HepG2 (cell line): Measurements from ENCODE around the gene SLC26A9.

ENCODE experiments used
- ATRX ChIP-seq: sonication (generic); formaldehyde crosslinking; IDR thresholded peaks from 2 replicates; pipeline ENCODE4 v1.4.0; 2020; ENCODE audit warnings: missing genetic modification reagents, borderline replicate concordance
- CC2D1A ChIP-seq: sonication (generic); formaldehyde crosslinking; IDR thresholded peaks from 2 replicates; pipeline ENCODE4 v1.8.1; 2023; ENCODE audit warnings: mild to moderate bottlenecking, missing genetic modification reagents
- CREM ChIP-seq, 2 experiments: sonication (generic) in 1 of 2; formaldehyde crosslinking in 1 of 2; IDR thresholded peaks; 2 replicates each; pipeline versions ENCODE4 v1.4.0 to v1.6.1; 2016 to 2020; ENCODE audit warnings: antibody characterized with exemption in 1 of 2, mild to moderate bottlenecking in 1 of 2, missing genetic modification reagents in 1 of 2
- PHF20 ChIP-seq: sonication (generic); formaldehyde crosslinking; IDR thresholded peaks from 2 replicates; pipeline ENCODE4 v1.5.0; 2020; ENCODE audit warnings: mild to moderate bottlenecking, missing genetic modification reagents
- RFX5 ChIP-seq: IDR thresholded peaks from 2 replicates; pipeline ENCODE4 v1.6.1; 2011; ENCODE audit warnings: low read depth, low read length, improper control_type of control experiment
- ZNF788 ChIP-seq: sonication (generic); formaldehyde crosslinking; IDR thresholded peaks from 2 replicates; pipeline ENCODE4 v1.5.0; 2020; ENCODE audit warnings: mild to moderate bottlenecking, missing genetic modification reagents, borderline replicate concordance
- ZNF879 ChIP-seq: sonication (generic); formaldehyde crosslinking; IDR thresholded peaks from 2 replicates; pipeline ENCODE4 v1.8.1; 2023; ENCODE audit warnings: missing genetic modification reagents
- TF ChIP-seq, protein P1 (sequence below): sonication (generic); IDR thresholded peaks from 2 replicates; pipeline ENCODE4 v1.6.1; 2016; ENCODE audit warnings: low read depth, borderline replicate concordance
- TF ChIP-seq, protein P2 (sequence below): sonication (generic); formaldehyde crosslinking; IDR thresholded peaks from 2 replicates; pipeline ENCODE4 v1.5.0; 2020; ENCODE audit warnings: mild to moderate bottlenecking, missing genetic modification reagents, moderate library complexity
- TF ChIP-seq, protein P3 (sequence below): sonication (generic); formaldehyde crosslinking; IDR thresholded peaks from 2 replicates; pipeline ENCODE4 v1.5.1; 2020; ENCODE audit warnings: missing genetic modification reagents, mild to moderate bottlenecking, borderline replicate concordance
- TF ChIP-seq, protein P4 (sequence below): sonication (generic); formaldehyde crosslinking; IDR thresholded peaks from 2 replicates; pipeline ENCODE4 v1.4.0; 2020; ENCODE audit warnings: mild to moderate bottlenecking, missing genetic modification reagents
- TF ChIP-seq, protein P5 (sequence below), 2 experiments: IDR thresholded peaks; 2 replicates each; pipeline ENCODE4 v1.6.1; 2011 to 2012; ENCODE audit warnings: low read length in 2 of 2, borderline replicate concordance in 1 of 2, low read depth in 1 of 2, mild to moderate bottlenecking in 1 of 2, moderate library complexity in 1 of 2
- TF ChIP-seq, protein P6 (sequence below): sonication (generic); formaldehyde crosslinking; IDR thresholded peaks from 2 replicates; pipeline ENCODE4 v1.8.1; 2022; ENCODE audit warnings: mild to moderate bottlenecking, missing genetic modification reagents

DNA sequence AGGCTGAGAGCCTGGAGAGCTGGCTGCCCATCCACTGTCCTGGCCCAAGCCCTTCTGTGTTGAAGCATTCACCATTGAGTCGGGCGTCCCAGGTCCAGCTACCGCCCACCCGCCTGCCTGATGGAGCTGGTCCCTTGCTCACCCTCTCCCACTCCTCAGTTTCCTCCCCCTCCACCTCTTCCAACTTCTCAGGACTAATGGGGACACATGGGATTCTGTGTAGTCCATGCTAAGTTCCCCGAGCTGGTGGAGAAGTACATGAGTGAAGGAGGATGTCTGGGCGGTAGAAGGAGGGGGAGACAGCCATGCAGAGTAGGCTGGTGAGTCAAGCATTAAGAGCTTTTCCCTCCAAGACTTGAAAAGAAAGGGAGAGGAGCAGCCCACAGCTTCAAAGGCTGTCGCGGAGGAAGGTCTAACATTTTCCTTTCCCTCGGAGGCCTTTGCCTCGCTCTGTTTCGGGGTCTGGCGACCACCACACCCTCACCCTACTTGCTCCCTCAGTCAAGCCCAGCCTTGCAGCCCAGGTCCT lies 561 bp downstream of the SLC26A9 start:
- TF ChIP-seq ZNF788 (CRISPR knock-in tag) (no peak), CC2D1A (CRISPR knock-in tag) (no peak), PHF20 (CRISPR knock-in tag) (no peak), ATRX (CRISPR knock-in tag) (no peak), RFX5 (no peak), CREM (IDR thresholded peaks at IDR 0.05) (no peak), CREM (CRISPR knock-in tag; IDR thresholded peaks at IDR 0.05) (no peak), ZNF879 (CRISPR knock-in tag) (no peak)
- TF ChIP-seq, protein P1, sequence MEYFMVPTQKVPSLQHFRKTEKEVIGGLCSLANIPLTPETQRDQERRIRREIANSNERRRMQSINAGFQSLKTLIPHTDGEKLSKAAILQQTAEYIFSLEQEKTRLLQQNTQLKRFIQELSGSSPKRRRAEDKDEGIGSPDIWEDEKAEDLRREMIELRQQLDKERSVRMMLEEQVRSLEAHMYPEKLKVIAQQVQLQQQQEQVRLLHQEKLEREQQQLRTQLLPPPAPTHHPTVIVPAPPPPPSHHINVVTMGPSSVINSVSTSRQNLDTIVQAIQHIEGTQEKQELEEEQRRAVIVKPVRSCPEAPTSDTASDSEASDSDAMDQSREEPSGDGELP = no peak
- TF ChIP-seq, protein P2, sequence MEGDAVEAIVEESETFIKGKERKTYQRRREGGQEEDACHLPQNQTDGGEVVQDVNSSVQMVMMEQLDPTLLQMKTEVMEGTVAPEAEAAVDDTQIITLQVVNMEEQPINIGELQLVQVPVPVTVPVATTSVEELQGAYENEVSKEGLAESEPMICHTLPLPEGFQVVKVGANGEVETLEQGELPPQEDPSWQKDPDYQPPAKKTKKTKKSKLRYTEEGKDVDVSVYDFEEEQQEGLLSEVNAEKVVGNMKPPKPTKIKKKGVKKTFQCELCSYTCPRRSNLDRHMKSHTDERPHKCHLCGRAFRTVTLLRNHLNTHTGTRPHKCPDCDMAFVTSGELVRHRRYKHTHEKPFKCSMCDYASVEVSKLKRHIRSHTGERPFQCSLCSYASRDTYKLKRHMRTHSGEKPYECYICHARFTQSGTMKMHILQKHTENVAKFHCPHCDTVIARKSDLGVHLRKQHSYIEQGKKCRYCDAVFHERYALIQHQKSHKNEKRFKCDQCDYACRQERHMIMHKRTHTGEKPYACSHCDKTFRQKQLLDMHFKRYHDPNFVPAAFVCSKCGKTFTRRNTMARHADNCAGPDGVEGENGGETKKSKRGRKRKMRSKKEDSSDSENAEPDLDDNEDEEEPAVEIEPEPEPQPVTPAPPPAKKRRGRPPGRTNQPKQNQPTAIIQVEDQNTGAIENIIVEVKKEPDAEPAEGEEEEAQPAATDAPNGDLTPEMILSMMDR (CRISPR knock-in tag) = no peak
- TF ChIP-seq, protein P3, sequence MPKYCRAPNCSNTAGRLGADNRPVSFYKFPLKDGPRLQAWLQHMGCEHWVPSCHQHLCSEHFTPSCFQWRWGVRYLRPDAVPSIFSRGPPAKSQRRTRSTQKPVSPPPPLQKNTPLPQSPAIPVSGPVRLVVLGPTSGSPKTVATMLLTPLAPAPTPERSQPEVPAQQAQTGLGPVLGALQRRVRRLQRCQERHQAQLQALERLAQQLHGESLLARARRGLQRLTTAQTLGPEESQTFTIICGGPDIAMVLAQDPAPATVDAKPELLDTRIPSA = no peak
- TF ChIP-seq, protein P4, sequence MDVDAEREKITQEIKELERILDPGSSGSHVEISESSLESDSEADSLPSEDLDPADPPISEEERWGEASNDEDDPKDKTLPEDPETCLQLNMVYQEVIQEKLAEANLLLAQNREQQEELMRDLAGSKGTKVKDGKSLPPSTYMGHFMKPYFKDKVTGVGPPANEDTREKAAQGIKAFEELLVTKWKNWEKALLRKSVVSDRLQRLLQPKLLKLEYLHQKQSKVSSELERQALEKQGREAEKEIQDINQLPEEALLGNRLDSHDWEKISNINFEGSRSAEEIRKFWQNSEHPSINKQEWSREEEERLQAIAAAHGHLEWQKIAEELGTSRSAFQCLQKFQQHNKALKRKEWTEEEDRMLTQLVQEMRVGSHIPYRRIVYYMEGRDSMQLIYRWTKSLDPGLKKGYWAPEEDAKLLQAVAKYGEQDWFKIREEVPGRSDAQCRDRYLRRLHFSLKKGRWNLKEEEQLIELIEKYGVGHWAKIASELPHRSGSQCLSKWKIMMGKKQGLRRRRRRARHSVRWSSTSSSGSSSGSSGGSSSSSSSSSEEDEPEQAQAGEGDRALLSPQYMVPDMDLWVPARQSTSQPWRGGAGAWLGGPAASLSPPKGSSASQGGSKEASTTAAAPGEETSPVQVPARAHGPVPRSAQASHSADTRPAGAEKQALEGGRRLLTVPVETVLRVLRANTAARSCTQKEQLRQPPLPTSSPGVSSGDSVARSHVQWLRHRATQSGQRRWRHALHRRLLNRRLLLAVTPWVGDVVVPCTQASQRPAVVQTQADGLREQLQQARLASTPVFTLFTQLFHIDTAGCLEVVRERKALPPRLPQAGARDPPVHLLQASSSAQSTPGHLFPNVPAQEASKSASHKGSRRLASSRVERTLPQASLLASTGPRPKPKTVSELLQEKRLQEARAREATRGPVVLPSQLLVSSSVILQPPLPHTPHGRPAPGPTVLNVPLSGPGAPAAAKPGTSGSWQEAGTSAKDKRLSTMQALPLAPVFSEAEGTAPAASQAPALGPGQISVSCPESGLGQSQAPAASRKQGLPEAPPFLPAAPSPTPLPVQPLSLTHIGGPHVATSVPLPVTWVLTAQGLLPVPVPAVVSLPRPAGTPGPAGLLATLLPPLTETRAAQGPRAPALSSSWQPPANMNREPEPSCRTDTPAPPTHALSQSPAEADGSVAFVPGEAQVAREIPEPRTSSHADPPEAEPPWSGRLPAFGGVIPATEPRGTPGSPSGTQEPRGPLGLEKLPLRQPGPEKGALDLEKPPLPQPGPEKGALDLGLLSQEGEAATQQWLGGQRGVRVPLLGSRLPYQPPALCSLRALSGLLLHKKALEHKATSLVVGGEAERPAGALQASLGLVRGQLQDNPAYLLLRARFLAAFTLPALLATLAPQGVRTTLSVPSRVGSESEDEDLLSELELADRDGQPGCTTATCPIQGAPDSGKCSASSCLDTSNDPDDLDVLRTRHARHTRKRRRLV (CRISPR knock-in tag) = no peak
- TF ChIP-seq, protein P5, sequence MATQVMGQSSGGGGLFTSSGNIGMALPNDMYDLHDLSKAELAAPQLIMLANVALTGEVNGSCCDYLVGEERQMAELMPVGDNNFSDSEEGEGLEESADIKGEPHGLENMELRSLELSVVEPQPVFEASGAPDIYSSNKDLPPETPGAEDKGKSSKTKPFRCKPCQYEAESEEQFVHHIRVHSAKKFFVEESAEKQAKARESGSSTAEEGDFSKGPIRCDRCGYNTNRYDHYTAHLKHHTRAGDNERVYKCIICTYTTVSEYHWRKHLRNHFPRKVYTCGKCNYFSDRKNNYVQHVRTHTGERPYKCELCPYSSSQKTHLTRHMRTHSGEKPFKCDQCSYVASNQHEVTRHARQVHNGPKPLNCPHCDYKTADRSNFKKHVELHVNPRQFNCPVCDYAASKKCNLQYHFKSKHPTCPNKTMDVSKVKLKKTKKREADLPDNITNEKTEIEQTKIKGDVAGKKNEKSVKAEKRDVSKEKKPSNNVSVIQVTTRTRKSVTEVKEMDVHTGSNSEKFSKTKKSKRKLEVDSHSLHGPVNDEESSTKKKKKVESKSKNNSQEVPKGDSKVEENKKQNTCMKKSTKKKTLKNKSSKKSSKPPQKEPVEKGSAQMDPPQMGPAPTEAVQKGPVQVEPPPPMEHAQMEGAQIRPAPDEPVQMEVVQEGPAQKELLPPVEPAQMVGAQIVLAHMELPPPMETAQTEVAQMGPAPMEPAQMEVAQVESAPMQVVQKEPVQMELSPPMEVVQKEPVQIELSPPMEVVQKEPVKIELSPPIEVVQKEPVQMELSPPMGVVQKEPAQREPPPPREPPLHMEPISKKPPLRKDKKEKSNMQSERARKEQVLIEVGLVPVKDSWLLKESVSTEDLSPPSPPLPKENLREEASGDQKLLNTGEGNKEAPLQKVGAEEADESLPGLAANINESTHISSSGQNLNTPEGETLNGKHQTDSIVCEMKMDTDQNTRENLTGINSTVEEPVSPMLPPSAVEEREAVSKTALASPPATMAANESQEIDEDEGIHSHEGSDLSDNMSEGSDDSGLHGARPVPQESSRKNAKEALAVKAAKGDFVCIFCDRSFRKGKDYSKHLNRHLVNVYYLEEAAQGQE (IDR thresholded peaks at IDR 0.05; ENCODE audit: borderline replicate concordance in 1 of 2, low read depth in 1 of 2, low read length in 2 of 2) = no peak
- TF ChIP-seq, protein P6, sequence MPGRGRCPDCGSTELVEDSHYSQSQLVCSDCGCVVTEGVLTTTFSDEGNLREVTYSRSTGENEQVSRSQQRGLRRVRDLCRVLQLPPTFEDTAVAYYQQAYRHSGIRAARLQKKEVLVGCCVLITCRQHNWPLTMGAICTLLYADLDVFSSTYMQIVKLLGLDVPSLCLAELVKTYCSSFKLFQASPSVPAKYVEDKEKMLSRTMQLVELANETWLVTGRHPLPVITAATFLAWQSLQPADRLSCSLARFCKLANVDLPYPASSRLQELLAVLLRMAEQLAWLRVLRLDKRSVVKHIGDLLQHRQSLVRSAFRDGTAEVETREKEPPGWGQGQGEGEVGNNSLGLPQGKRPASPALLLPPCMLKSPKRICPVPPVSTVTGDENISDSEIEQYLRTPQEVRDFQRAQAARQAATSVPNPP (CRISPR knock-in tag) = no peak
